Mesenchymal stem cell (in vitro differentiated cells and primary cell): ENCODE measurements around the gene ZNF229. TPM values are rescaled to one million over a fixed set of nuclear protein-coding genes. Genes with fewer than 3 reads are reported as not detected.
A peak's percentile ranks its signal among the peaks of the same experiment; 100 is the strongest.
"Not testable (repeated sequence)": the region's sequence is repeated elsewhere in the genome, so short reads cannot be mapped to it uniquely, and the experiment has no call there.

Experiments
- DNase-seq: peaks from one replicate; pipeline ENCODE4 v3.0.0-alpha.2; 2013
- H2AFZ ChIP-seq: one replicate; pipeline ENCODE4 v1.6.1; 2013; ENCODE audit warnings: low read depth, mild to moderate bottlenecking, control low read depth, inconsistent platforms, low read length, moderate library complexity
- H2AK5ac ChIP-seq: 2 replicates; pipeline ENCODE4 v1.6.1; 2013; ENCODE audit warnings: low read length, moderate library complexity, mild to moderate bottlenecking, inconsistent platforms; ENCODE audit not compliant: severe bottlenecking
- H2BK120ac ChIP-seq: one replicate; pipeline ENCODE4 v1.6.1; 2013; ENCODE audit warnings: low read depth, mild to moderate bottlenecking, inconsistent platforms, low read length, moderate library complexity
- H2BK12ac ChIP-seq, 2 experiments: one replicate each; pipeline ENCODE4 v1.6.1; 2013; ENCODE audit warnings: inconsistent platforms in 2 of 2, low read length in 2 of 2, mild to moderate bottlenecking in 2 of 2, moderate library complexity in 2 of 2, control low read depth in 1 of 2
- H2BK15ac ChIP-seq: one replicate; pipeline ENCODE4 v1.6.1; 2013; ENCODE audit warnings: mild to moderate bottlenecking, low read depth, inconsistent platforms; ENCODE audit not compliant: poor library complexity, severe bottlenecking
- H2BK5ac ChIP-seq: 2 replicates; pipeline ENCODE4 v1.6.1; 2013; ENCODE audit warnings: low read depth, mild to moderate bottlenecking, low read length, control low read depth, inconsistent platforms; ENCODE audit not compliant: poor library complexity, severe bottlenecking
- H3K14ac ChIP-seq, 2 experiments: one replicate each; pipeline ENCODE4 v1.6.1; 2013; ENCODE audit warnings: inconsistent platforms in 2 of 2, low read length in 2 of 2, control low read depth in 1 of 2, mild to moderate bottlenecking in 1 of 2, moderate library complexity in 1 of 2
- H3K18ac ChIP-seq, 2 experiments: one replicate each; pipeline ENCODE4 v1.6.1; 2013; ENCODE audit warnings: inconsistent platforms in 2 of 2, low read length in 2 of 2, control low read depth in 1 of 2, low read depth in 1 of 2, mild to moderate bottlenecking in 1 of 2
- H3K23ac ChIP-seq, 2 experiments: one replicate each; pipeline ENCODE4 v1.6.1; 2013; ENCODE audit warnings: inconsistent platforms in 2 of 2, low read length in 2 of 2, mild to moderate bottlenecking in 2 of 2, moderate library complexity in 2 of 2, control low read depth in 1 of 2
- H3K27ac ChIP-seq: 2 replicates; pipeline ENCODE4 v1.5.1; 2013; ENCODE audit warnings: mild to moderate bottlenecking, moderate library complexity, low read length, control low read depth, inconsistent platforms; ENCODE audit not compliant: poor library complexity, severe bottlenecking
- H3K27me3 ChIP-seq, 2 experiments: 2 replicates each; pipeline versions ENCODE4 v1.6.1 to v1.7.0; 2013; ENCODE audit warnings: low read length in 2 of 2, mild to moderate bottlenecking in 2 of 2, moderate library complexity in 2 of 2, control low read depth in 1 of 2, inconsistent platforms in 1 of 2; ENCODE audit not compliant: control insufficient read depth in 1 of 2, insufficient read depth in 1 of 2
- H3K36me3 ChIP-seq, 2 experiments: 2 replicates each; pipeline versions ENCODE4 v1.6.1 to v1.7.0; 2013; ENCODE audit warnings: low read length in 2 of 2, control low read depth in 1 of 2, inconsistent platforms in 1 of 2, low read depth in 1 of 2, mild to moderate bottlenecking in 1 of 2; ENCODE audit not compliant: insufficient read depth in 2 of 2, control insufficient read depth in 1 of 2
- H3K4ac ChIP-seq, 2 experiments: one replicate each; pipeline ENCODE4 v1.6.1; 2013; ENCODE audit warnings: inconsistent platforms in 2 of 2, low read length in 2 of 2, mild to moderate bottlenecking in 2 of 2, moderate library complexity in 2 of 2, control low read depth in 1 of 2, low read depth in 1 of 2
- H3K4me1 ChIP-seq: 2 replicates; pipeline ENCODE4 v1.6.1; 2013; ENCODE audit warnings: low read depth, low read length, control low read depth; ENCODE audit not compliant: control insufficient read depth, insufficient read depth
- H3K4me2 ChIP-seq: 2 replicates; pipeline ENCODE4 v1.6.1; 2013; ENCODE audit warnings: low read length, mild to moderate bottlenecking, inconsistent platforms; ENCODE audit not compliant: poor library complexity, severe bottlenecking
- H3K4me3 ChIP-seq, 2 experiments: 2 replicates each; pipeline versions ENCODE4 v1.5.1 to v1.7.0; 2013; ENCODE audit warnings: low read length in 2 of 2, mild to moderate bottlenecking in 2 of 2, control low read depth in 1 of 2, low read depth in 1 of 2; ENCODE audit not compliant: insufficient read depth in 1 of 2
- H3K79me1 ChIP-seq: replicated peaks from 2 replicates; pipeline ENCODE4 v1.6.1; 2013; ENCODE audit warnings: mild to moderate bottlenecking, control low read depth, low read length, inconsistent platforms; ENCODE audit not compliant: poor library complexity, severe bottlenecking
- H3K9ac ChIP-seq: 2 replicates; pipeline ENCODE4 v1.7.0; 2013; ENCODE audit warnings: mild to moderate bottlenecking, low read length, moderate library complexity
- H3K9me3 ChIP-seq: 2 replicates; pipeline ENCODE4 v1.7.0; 2013; ENCODE audit warnings: mild to moderate bottlenecking, low read length; ENCODE audit not compliant: control insufficient read depth
- H4K8ac ChIP-seq: one replicate; pipeline ENCODE4 v1.6.1; 2013; ENCODE audit warnings: inconsistent platforms, mild to moderate bottlenecking, low read length, moderate library complexity
- H4K91ac ChIP-seq: one replicate; pipeline ENCODE4 v1.6.1; 2013; ENCODE audit warnings: mild to moderate bottlenecking, low read length, inconsistent platforms
- WGBS: methylation state at CpG from one replicate; pipeline ENCODE4 v1.1.7; 2013; ENCODE audit warnings: mixed read lengths; 5-methylcytosine and 5-hydroxymethylcytosine counted together
- polyA plus RNA-seq, 2 experiments: library from polyadenylated mRNA; stranded (reverse); fragments of 200-250 nt; gene quantifications; one replicate each; pipeline ENCODE4 v1.2.3, GENCODE V29; 2013

ZNF229 gene
- 6.8 TPM for polyA plus RNA-seq (2013, experiment 1 of 2)
- polyA plus RNA-seq (2013, experiment 2 of 2), result 6.9 TPM

GRCh38 chr19:44447916-44448674 lies at the start of gene ZNF229:
TSS of gene ZNF229 (minus strand) at chr19:44448472. CDS start at chr19:44442847, 5,625 bp downstream.
- Histone ChIP-seq H3K79me1 (peaks cover 24% of the 10 kb centered on the region), H3K27me3 (no peaks in the 10 kb centered on the region), H4K8ac (no peak within 1 kb of the TSS), H2AFZ (peak within 1 kb of the TSS; percentile 98), H3K9me3 (peaks cover 78% of the 10 kb centered on the region), H2AK5ac (no peak within 1 kb of the TSS), H3K9ac (peak within 1 kb of the TSS; percentile 86), H3K27ac (no peak within 1 kb of the TSS), H3K4me2 (peak within 1 kb of the TSS; percentile 74), H3K23ac (peak within 1 kb of the TSS in 1 of 2 experiments; percentile 79), H4K91ac (no peak within 1 kb of the TSS), H2BK12ac (no peak within 1 kb of the TSS), H3K18ac (peak within 1 kb of the TSS in 1 of 2 experiments; percentile 96), H3K4ac (peak within 1 kb of the TSS in 1 of 2 experiments; percentile 86), H3K36me3 (peaks cover 21 to 27% of the 10 kb centered on the region in 2 experiments), H2BK120ac (no peak within 1 kb of the TSS), H2BK5ac (no peak within 1 kb of the TSS), H3K4me3 (peak within 1 kb of the TSS; percentile 77 to 87), H2BK15ac (no peak within 1 kb of the TSS), H3K4me1 (no peaks in the 10 kb centered on the region), H3K14ac (peak within 1 kb of the TSS in 1 of 2 experiments; percentile 93)
- 6% methylated on average over 41 of the region's 45 CpGs for WGBS
- peak; percentile 94 for DNase-seq

DNA sequence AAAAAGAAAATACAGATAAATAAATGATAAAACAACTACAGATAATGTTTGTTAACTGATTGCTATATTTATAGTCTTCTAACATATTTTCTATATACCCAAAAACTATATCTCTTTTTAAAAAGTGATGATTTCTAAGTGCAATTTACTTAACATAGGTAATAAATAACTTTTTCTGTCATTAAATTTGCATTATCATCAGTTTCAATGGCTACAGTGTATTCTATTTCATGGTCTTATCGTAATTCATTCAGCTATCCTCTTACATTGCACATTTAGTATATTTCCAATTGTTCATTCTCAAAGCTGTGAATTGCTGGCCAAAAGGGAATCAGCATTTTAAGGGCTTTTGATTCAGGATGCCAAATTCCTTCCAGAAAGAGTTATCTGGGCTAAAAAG lies 48.4 kb upstream of the ZNF229 start:
- H3K36me3 ChIP-seq, result peaks cover 57 to 60% of the 10 kb centered on the region in 2 experiments
- no peak overlapping the region for H4K91ac ChIP-seq
- H3K27me3 ChIP-seq, result no peaks in the 10 kb centered on the region
- H3K4me2 ChIP-seq, result no peak overlapping the region
- no peak overlapping the region for H3K18ac ChIP-seq
- no peak overlapping the region for H2AFZ ChIP-seq
- no peak overlapping the region for H2BK5ac ChIP-seq
- no peak overlapping the region for H3K23ac ChIP-seq
- no peak overlapping the region for H3K4ac ChIP-seq
- peaks cover 13% of the 10 kb centered on the region for H3K4me1 ChIP-seq
- DNase-seq, result no peak
- H2AK5ac ChIP-seq, result no peak overlapping the region
- peaks cover 48% of the 10 kb centered on the region for H3K79me1 ChIP-seq
- no peak overlapping the region for H2BK15ac ChIP-seq
- no peak overlapping the region for H4K8ac ChIP-seq
- H2BK12ac ChIP-seq, result no peak overlapping the region
- H3K9me3 ChIP-seq, result peaks cover 60% of the 10 kb centered on the region
- H3K9ac ChIP-seq, result no peak overlapping the region
- WGBS, result 100% methylated on average over 1 of the region's 1 CpG
- peak overlapping the region in 1 of 2 experiments; percentile 2 for H3K4me3 ChIP-seq
- H3K27ac ChIP-seq, result no peak overlapping the region
- no peak overlapping the region for H2BK120ac ChIP-seq
- no peak overlapping the region for H3K14ac ChIP-seq

GRCh38 chr19:44476559-44477408 lies 28.5 kb upstream of the ZNF229 start:
- no peak overlapping the region for H3K4me2 ChIP-seq
- peak; percentile 30 for DNase-seq
- no peak overlapping the region for H2BK15ac ChIP-seq
- no peak overlapping the region for H2BK5ac ChIP-seq
- no peak overlapping the region for H2AFZ ChIP-seq
- H3K36me3 ChIP-seq, result peaks cover 24 to 66% of the 10 kb centered on the region in 2 experiments
- H2AK5ac ChIP-seq, result no peak overlapping the region
- H3K4ac ChIP-seq, result no peak overlapping the region
- no peak overlapping the region for H2BK120ac ChIP-seq
- H3K4me1 ChIP-seq, result no peaks in the 10 kb centered on the region
- no peak overlapping the region for H3K23ac ChIP-seq
- no peaks in the 10 kb centered on the region for H3K27me3 ChIP-seq
- no peak overlapping the region for H3K18ac ChIP-seq
- H3K9me3 ChIP-seq, result peaks cover 100% of the 10 kb centered on the region
- no peak overlapping the region for H4K8ac ChIP-seq
- H4K91ac ChIP-seq, result no peak overlapping the region
- H3K4me3 ChIP-seq, result peak overlapping the region in 1 of 2 experiments; percentile 66
- no peak overlapping the region for H3K14ac ChIP-seq
- H3K9ac ChIP-seq, result no peak overlapping the region
- peaks cover 5% of the 10 kb centered on the region for H3K79me1 ChIP-seq
- no peak overlapping the region for H3K27ac ChIP-seq
- no peak overlapping the region for H2BK12ac ChIP-seq
- 98% methylated on average over 6 of the region's 7 CpGs for whole genome bisulfite sequencing

DNA sequence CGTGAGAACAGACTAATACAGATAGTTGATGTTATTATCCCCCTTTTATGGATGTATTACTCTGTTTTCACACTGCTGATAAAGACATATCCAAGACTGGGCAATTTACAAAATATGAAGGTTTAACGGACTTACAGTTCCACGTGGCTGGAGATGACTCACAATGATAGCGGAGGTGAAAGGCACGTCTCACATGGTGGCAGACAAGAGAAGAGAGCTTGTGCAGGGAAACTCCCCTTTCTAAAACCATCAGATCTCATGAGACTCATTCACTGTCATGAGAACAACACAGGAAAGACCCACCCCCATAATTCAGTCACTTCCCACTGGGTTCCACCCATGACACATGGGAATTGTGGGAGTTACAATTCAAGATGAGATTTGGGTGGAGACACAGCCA lies 20.5 kb upstream of the ZNF229 start:
- not testable (repeated sequence) for H3K23ac ChIP-seq, H3K27ac ChIP-seq, H3K4me3 ChIP-seq, H3K79me1 ChIP-seq, H2AFZ ChIP-seq, H3K14ac ChIP-seq, H3K4me1 ChIP-seq, DNase-seq, H2AK5ac ChIP-seq, H2BK120ac ChIP-seq, H2BK15ac ChIP-seq, H3K36me3 ChIP-seq, H2BK5ac ChIP-seq, H4K91ac ChIP-seq, H3K9ac ChIP-seq, H3K18ac ChIP-seq, H2BK12ac ChIP-seq, H3K27me3 ChIP-seq, H4K8ac ChIP-seq, H3K4ac ChIP-seq, H3K4me2 ChIP-seq
- WGBS, result 64% methylated on average over 4 of the region's 5 CpGs
- peaks cover 85% of the 10 kb centered on the region for H3K9me3 ChIP-seq
